Epithelial cell of esophagus (primary cell): Measurements from ENCODE around the gene ZNF396.

ENCODE experiments used
- DNase-seq: peaks from one replicate; pipeline ENCODE4 v3.0.0; 2010; ENCODE audit warnings: low read depth
- H3K4me3 ChIP-seq: 2 replicates; pipeline ENCODE4 v1.5.1; 2011; ENCODE audit warnings: mild to moderate bottlenecking, low read length, control low read depth
- CTCF ChIP-seq: IDR thresholded peaks from 2 replicates; pipeline ENCODE4 v1.5.1; 2011; ENCODE audit warnings: low read depth, mild to moderate bottlenecking, low read length, control low read depth, inconsistent platforms; ENCODE audit not compliant: insufficient read depth; ENCODE audit errors: missing control alignments

Gene ZNF396

GRCh38 chr18:35415511-35416073, 38.5 kb upstream of the ZNF396 start:
- no peak for DNase-seq
- TF ChIP-seq CTCF, result no peak
- no peak overlapping the region for H3K4me3 ChIP-seq

GRCh38 chr18:35413163-35413511, 36.0 kb upstream of the ZNF396 start:
- no peak for DNase-seq
- TF ChIP-seq CTCF, result no peak

GRCh38 chr18:35411625-35412351, 34.7 kb upstream of the ZNF396 start:
- peak; percentile 9 for DNase-seq
- TF ChIP-seq CTCF, result no peak
- no peak overlapping the region for H3K4me3 ChIP-seq

More at GRCh38 chr18:35413163-35413511, 36.0 kb upstream of the ZNF396 start:
- no peak overlapping the region for H3K4me3 ChIP-seq

- no peak for TF ChIP-seq CTCF
- no peak overlapping the region for H3K4me3 ChIP-seq
- DNase-seq, result no peak
Measured at GRCh38 chr18:35410561-35410960, 33.4 kb upstream of the ZNF396 start.

GRCh38 chr18:35409911-35410310, 32.8 kb upstream of the ZNF396 start:
- H3K4me3 ChIP-seq, result no peak overlapping the region
- DNase-seq, result peak; percentile 60
- TF ChIP-seq CTCF, result no peak

GRCh38 chr18:35408843-35409261, 31.7 kb upstream of the ZNF396 start:
- no peak for TF ChIP-seq CTCF
- H3K4me3 ChIP-seq, result no peak overlapping the region
- no peak for DNase-seq
